ENCODE data around the gene RNF8. TPM values are rescaled to one million over a fixed set of nuclear protein-coding genes. Genes with fewer than 3 reads are reported as not detected.

Gene RNF8
- total RNA-seq, 1 experiment from 2014 or later, result 35.9 TPM

DNA sequence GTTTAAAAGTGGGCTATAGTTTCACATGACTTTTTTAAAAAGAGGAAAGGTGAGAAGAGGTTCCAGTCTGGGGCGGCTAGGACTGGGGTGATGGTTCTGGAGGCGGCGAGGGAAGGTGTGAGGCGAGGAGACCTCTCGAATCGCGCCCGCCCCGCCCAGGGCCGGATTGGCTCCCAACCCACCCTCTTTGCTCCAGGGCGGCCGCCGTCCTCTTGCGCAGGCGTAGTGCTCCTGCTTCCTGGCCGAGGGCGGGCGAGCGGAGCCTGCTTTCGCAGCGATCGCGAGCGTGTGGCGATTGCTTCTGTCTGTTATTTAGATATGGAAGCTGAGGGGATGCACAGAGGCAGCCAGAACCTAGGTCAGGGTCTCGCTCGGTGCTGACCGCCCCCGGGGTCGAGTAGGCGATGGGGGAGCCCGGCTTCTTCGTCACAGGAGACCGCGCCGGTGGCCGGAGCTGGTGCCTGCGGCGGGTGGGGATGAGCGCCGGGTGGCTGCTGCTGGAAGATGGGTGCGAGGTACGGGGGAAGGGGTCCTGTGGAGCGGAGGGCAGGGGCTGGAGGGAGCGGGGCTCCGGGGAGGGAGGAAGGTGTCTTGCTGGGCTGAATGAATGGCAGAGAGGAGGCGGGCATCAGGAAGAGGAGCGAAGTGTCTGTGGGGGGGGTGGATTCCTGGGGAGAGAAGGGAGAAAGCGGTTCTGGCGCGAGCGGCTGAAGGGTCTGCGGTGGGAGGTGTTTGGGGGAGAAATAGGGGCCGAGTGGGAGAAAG is at the start of gene RNF8 (continued):
- TF ChIP-seq NR2C2 (CRISPR knock-in tag; IDR thresholded peaks at IDR 0.05) (no peak), ZNF317 (CRISPR knock-in tag; IDR thresholded peaks at IDR 0.05; ENCODE audit: borderline replicate concordance, low read depth) (no peak), ZNF396 (CRISPR knock-in tag; IDR thresholded peaks at IDR 0.05; ENCODE audit: borderline replicate concordance) (no peak), ZNF423 (CRISPR knock-in tag; IDR thresholded peaks at IDR 0.05) (peak; percentile 9; the same call in 1 of the 2 replicates), NR3C1 (CRISPR knock-in tag; conservative IDR thresholded peaks at IDR 0.05; ENCODE audit: low read depth) (no peak), SMAD3 (CRISPR knock-in tag; IDR thresholded peaks at IDR 0.05; ENCODE audit: borderline replicate concordance) (no peak), KAT7 (CRISPR knock-in tag; IDR thresholded peaks at IDR 0.05; ENCODE audit: borderline replicate concordance) (no peak), RELA (CRISPR knock-in tag; IDR thresholded peaks at IDR 0.05; ENCODE audit: borderline replicate concordance) (no peak), FOXK1 (CRISPR knock-in tag; IDR thresholded peaks at IDR 0.05) (peak; percentile 71; the same call in 1 of the 2 replicates), TEAD1 (CRISPR knock-in tag; IDR thresholded peaks at IDR 0.05) (no peak), ETV6 (CRISPR knock-in tag; IDR thresholded peaks at IDR 0.05) (peak; percentile 79), ZNF138 (CRISPR knock-in tag; conservative IDR thresholded peaks at IDR 0.05) (no peak), MYBL2 (CRISPR knock-in tag; IDR thresholded peaks at IDR 0.05) (no peak), CTCF (IDR thresholded peaks at IDR 0.05) (no peak), ZNF232 (CRISPR knock-in tag; IDR thresholded peaks at IDR 0.05) (peak; percentile 33; the same call in 1 of the 2 replicates), NFATC4 (CRISPR knock-in tag; IDR thresholded peaks at IDR 0.05) (no peak), ELF4 (CRISPR knock-in tag; IDR thresholded peaks at IDR 0.05; ENCODE audit: low read depth) (0 out of 2 replicates have a peak, but pooled peaks have one; percentile 19), AFF4 (CRISPR knock-in tag; IDR thresholded peaks at IDR 0.05; ENCODE audit: borderline replicate concordance) (no peak), OVOL2 (CRISPR knock-in tag; IDR thresholded peaks at IDR 0.05; ENCODE audit: borderline replicate concordance) (no peak)
- TF ChIP-seq, protein P1, sequence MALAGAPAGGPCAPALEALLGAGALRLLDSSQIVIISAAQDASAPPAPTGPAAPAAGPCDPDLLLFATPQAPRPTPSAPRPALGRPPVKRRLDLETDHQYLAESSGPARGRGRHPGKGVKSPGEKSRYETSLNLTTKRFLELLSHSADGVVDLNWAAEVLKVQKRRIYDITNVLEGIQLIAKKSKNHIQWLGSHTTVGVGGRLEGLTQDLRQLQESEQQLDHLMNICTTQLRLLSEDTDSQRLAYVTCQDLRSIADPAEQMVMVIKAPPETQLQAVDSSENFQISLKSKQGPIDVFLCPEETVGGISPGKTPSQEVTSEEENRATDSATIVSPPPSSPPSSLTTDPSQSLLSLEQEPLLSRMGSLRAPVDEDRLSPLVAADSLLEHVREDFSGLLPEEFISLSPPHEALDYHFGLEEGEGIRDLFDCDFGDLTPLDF (CRISPR knock-in tag; IDR thresholded peaks at IDR 0.05), result no peak
- TF ChIP-seq, protein P2, sequence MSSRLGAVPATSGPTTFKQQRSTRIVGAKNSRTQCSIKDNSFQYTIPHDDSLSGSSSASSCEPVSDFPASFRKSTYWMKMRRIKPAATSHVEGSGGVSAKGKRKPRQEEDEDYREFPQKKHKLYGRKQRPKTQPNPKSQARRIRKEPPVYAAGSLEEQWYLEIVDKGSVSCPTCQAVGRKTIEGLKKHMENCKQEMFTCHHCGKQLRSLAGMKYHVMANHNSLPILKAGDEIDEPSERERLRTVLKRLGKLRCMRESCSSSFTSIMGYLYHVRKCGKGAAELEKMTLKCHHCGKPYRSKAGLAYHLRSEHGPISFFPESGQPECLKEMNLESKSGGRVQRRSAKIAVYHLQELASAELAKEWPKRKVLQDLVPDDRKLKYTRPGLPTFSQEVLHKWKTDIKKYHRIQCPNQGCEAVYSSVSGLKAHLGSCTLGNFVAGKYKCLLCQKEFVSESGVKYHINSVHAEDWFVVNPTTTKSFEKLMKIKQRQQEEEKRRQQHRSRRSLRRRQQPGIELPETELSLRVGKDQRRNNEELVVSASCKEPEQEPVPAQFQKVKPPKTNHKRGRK (CRISPR knock-in tag; IDR thresholded peaks at IDR 0.05; ENCODE audit: borderline replicate concordance), result no peak
- TF ChIP-seq, protein P3, sequence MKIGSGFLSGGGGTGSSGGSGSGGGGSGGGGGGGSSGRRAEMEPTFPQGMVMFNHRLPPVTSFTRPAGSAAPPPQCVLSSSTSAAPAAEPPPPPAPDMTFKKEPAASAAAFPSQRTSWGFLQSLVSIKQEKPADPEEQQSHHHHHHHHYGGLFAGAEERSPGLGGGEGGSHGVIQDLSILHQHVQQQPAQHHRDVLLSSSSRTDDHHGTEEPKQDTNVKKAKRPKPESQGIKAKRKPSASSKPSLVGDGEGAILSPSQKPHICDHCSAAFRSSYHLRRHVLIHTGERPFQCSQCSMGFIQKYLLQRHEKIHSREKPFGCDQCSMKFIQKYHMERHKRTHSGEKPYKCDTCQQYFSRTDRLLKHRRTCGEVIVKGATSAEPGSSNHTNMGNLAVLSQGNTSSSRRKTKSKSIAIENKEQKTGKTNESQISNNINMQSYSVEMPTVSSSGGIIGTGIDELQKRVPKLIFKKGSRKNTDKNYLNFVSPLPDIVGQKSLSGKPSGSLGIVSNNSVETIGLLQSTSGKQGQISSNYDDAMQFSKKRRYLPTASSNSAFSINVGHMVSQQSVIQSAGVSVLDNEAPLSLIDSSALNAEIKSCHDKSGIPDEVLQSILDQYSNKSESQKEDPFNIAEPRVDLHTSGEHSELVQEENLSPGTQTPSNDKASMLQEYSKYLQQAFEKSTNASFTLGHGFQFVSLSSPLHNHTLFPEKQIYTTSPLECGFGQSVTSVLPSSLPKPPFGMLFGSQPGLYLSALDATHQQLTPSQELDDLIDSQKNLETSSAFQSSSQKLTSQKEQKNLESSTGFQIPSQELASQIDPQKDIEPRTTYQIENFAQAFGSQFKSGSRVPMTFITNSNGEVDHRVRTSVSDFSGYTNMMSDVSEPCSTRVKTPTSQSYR (CRISPR knock-in tag; IDR thresholded peaks at IDR 0.05), result 0 out of 2 replicates have a peak, but pooled peaks have one; percentile 42
- TF ChIP-seq, protein P4, sequence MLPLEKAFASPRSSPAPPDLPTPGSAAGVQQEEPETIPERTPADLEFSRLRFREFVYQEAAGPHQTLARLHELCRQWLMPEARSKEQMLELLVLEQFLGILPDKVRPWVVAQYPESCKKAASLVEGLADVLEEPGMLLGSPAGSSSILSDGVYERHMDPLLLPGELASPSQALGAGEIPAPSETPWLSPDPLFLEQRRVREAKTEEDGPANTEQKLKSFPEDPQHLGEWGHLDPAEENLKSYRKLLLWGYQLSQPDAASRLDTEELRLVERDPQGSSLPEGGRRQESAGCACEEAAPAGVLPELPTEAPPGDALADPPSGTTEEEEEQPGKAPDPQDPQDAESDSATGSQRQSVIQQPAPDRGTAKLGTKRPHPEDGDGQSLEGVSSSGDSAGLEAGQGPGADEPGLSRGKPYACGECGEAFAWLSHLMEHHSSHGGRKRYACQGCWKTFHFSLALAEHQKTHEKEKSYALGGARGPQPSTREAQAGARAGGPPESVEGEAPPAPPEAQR (CRISPR knock-in tag; IDR thresholded peaks at IDR 0.05), result no peak
- TF ChIP-seq, protein P5, sequence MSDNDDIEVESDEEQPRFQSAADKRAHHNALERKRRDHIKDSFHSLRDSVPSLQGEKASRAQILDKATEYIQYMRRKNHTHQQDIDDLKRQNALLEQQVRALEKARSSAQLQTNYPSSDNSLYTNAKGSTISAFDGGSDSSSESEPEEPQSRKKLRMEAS (CRISPR knock-in tag; IDR thresholded peaks at IDR 0.05), result peak; percentile 85; the same call in 1 of the 2 replicates
- TF ChIP-seq, protein P6, sequence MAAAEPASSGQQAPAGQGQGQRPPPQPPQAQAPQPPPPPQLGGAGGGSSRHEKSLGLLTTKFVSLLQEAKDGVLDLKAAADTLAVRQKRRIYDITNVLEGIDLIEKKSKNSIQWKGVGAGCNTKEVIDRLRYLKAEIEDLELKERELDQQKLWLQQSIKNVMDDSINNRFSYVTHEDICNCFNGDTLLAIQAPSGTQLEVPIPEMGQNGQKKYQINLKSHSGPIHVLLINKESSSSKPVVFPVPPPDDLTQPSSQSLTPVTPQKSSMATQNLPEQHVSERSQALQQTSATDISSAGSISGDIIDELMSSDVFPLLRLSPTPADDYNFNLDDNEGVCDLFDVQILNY (CRISPR knock-in tag; IDR thresholded peaks at IDR 0.05), result peak; percentile 78

Measured in WTC11 (cell line).